B cell (primary cell): ENCODE results near the gene MED16. TPM values are rescaled to one million over a fixed set of nuclear protein-coding genes. Genes with fewer than 3 reads are reported as not detected.

Source experiments
- ATAC-seq: fragments of 200-7000 bp; cut with Tn5 transposase; one replicate; pipeline ENCODE4 v1.10.0; 2021; ENCODE audit warnings: low read depth, mild to moderate bottlenecking, moderate number of reproducible peaks, moderate library complexity
- CTCF ChIA-PET: fragments of 350-600 bp; sonication (Branson Sonifier 250); formaldehyde crosslinking; loops from one replicate; lab custom pipeline; 2021; ENCODE audit warnings: antibody characterized with exemption, inconsistent platforms; lab: Charles Lee
- POLR2A ChIA-PET: fragments of 350-600 bp; sonication (Branson Sonifier 250); formaldehyde crosslinking; loops from one replicate; lab custom pipeline; 2021; ENCODE audit warnings: antibody characterized with exemption; lab: Charles Lee
- DNase-seq: peaks from one replicate; pipeline ENCODE4 v3.0.0; 2013
- H2AFZ ChIP-seq: 2 replicates; pipeline ENCODE4 v1.6.1; 2012; ENCODE audit warnings: mild to moderate bottlenecking, low read depth, low read length; ENCODE audit not compliant: insufficient read depth, poor library complexity, severe bottlenecking
- H3K27ac ChIP-seq, 2 donors: 1 replicate in 1 of 2; 2 replicates in 1 of 2; pipeline ENCODE4 v1.5.1; 2012 to 2013; ENCODE audit warnings: low read length in 2 of 2, mild to moderate bottlenecking in 2 of 2, moderate library complexity in 1 of 2
- H3K27me3 ChIP-seq, 4 experiments: fragments of 200-600 bp in 1 of 4; sonication (generic) in 1 of 4; replicated peaks in 1 of 4; 1 replicate in 2 of 4; 2 replicates in 2 of 4; pipeline versions ENCODE4 v1.6.1 to v1.7.0; 2013 to 2016; ENCODE audit warnings: low read length in 3 of 4, mild to moderate bottlenecking in 2 of 4, mixed read lengths in 1 of 4, moderate library complexity in 1 of 4; ENCODE audit not compliant: insufficient read depth in 4 of 4, control insufficient read depth in 3 of 4; ENCODE audit errors: control extremely low read depth in 1 of 4
- H3K36me3 ChIP-seq, 2 experiments: replicated peaks in 1 of 2; 1 replicate in 1 of 2; 2 replicates in 1 of 2; pipeline versions ENCODE4 v1.6.1 to v1.7.1; 2013; ENCODE audit warnings: low read length in 1 of 2; ENCODE audit not compliant: insufficient read depth in 2 of 2, control insufficient read depth in 1 of 2; ENCODE audit errors: control extremely low read depth in 1 of 2, extremely low read depth in 1 of 2
- H3K4me1 ChIP-seq, 2 donors: fragments of 200-600 bp in 1 of 2; sonication (generic) in 1 of 2; 1 replicate in 1 of 2; 2 replicates in 1 of 2; pipeline versions ENCODE4 v1.5.1 to v1.6.1; 2013 to 2017; ENCODE audit warnings: low read length in 2 of 2; ENCODE audit not compliant: control insufficient read depth in 2 of 2, insufficient read depth in 2 of 2
- H3K4me2 ChIP-seq: replicated peaks from 2 replicates; pipeline ENCODE3; 2012; ENCODE audit warnings: mild to moderate bottlenecking, low read depth, low read length; ENCODE audit not compliant: poor library complexity, severe bottlenecking
- H3K4me3 ChIP-seq, 5 experiments: fragments of 200-600 bp in 1 of 5; sonication (generic) in 1 of 5; 1 replicate in 3 of 5; 2 replicates in 2 of 5; pipeline versions ENCODE4 v1.5.1 to v1.7.0; 2011 to 2016; ENCODE audit warnings: low read length in 4 of 5, mild to moderate bottlenecking in 4 of 5, low read depth in 2 of 5, control low read depth in 1 of 5, moderate library complexity in 1 of 5; ENCODE audit not compliant: insufficient read depth in 1 of 5; ENCODE audit errors: control extremely low read depth in 1 of 5, extremely low read depth in 1 of 5
- H3K79me2 ChIP-seq: fragments of 200-600 bp; sonication (generic); one replicate; pipeline ENCODE4 v1.6.0; 2016; ENCODE audit warnings: low read length; ENCODE audit not compliant: control insufficient read depth, insufficient read depth
- H3K9ac ChIP-seq: fragments of 200-600 bp; sonication (generic); 2 replicates; pipeline ENCODE4 v1.6.1; 2017; ENCODE audit warnings: mild to moderate bottlenecking, low read length, moderate library complexity
- H3K9me3 ChIP-seq, 3 donors: one replicate each; pipeline versions ENCODE4 v1.6.1 to v1.7.1; 2013; ENCODE audit warnings: low read length in 2 of 3; ENCODE audit not compliant: control insufficient read depth in 2 of 3, insufficient read depth in 1 of 3; ENCODE audit errors: control extremely low read depth in 1 of 3
- H4K20me1 ChIP-seq: 2 replicates; pipeline ENCODE4 v1.6.0; 2012; ENCODE audit warnings: mild to moderate bottlenecking, low read length; ENCODE audit not compliant: insufficient read depth, control insufficient read depth, poor library complexity, severe bottlenecking
- H3K27ac Mint-ChIP-seq: one replicate; pipeline ENCODE4 v1.8.0; 2021; ENCODE audit warnings: mixed read lengths
- H3K27me3 Mint-ChIP-seq: one replicate; pipeline ENCODE4 v1.8.0; 2021; ENCODE audit warnings: mixed read lengths
- H3K4me1 Mint-ChIP-seq: one replicate; pipeline ENCODE4 v1.8.0; 2021; ENCODE audit warnings: mixed read lengths
- H3K4me3 Mint-ChIP-seq: one replicate; pipeline ENCODE4 v1.8.0; 2021; ENCODE audit warnings: mixed read lengths
- H3K9me3 Mint-ChIP-seq: one replicate; pipeline ENCODE4 v1.8.0; 2022; ENCODE audit warnings: mixed read lengths; ENCODE audit not compliant: insufficient read depth
- CTCF ChIP-seq: fragments of 200-600 bp; IDR thresholded peaks from one replicate; pipeline ENCODE4 v1.8.0; 2022; ENCODE audit warnings: antibody characterized with exemption, mild to moderate bottlenecking
- EZH2 ChIP-seq: IDR thresholded peaks from 2 replicates; pipeline ENCODE4 v1.6.1; 2012; ENCODE audit warnings: borderline replicate concordance, low read depth, mild to moderate bottlenecking, moderate library complexity, low read length; ENCODE audit not compliant: insufficient read depth, poor library complexity, severe bottlenecking
- WGBS: methylation state at CpG from one replicate; pipeline ENCODE4 v1.1.5; 2013; ENCODE audit warnings: missing lambda C conversion rate; ENCODE audit not compliant: insufficient coverage; 5-methylcytosine and 5-hydroxymethylcytosine counted together
- intact Hi-C: fragments of 100-400 bp; cut with micrococcal nuclease; formaldehyde crosslinking; loops from one replicate; pipeline ENCODE4 v1.10.0; 2022
- polyA plus RNA-seq: library from polyadenylated mRNA; depleted of rRNA; stranded (reverse); fragments of >200 nt; gene quantifications from 2 replicates; pipeline ENCODE4 v1.2.3, GENCODE V29; 2012
- total RNA-seq, 2 donors: library from RNA; stranded (reverse); fragments of 120-200 nt in 1 of 2; gene quantifications; 1 replicate in 1 of 2; 2 replicates in 1 of 2; pipeline versions ENCODE4 v1.2.3 to v1.2.4, GENCODE V29; 2013 to 2022

The MED16 gene
- total and polyA plus RNA-seq, 2 donors (not counting 1 experiment from before 2014, with no cell fraction given), result 85.0 to 85.3 TPM

DNA sequence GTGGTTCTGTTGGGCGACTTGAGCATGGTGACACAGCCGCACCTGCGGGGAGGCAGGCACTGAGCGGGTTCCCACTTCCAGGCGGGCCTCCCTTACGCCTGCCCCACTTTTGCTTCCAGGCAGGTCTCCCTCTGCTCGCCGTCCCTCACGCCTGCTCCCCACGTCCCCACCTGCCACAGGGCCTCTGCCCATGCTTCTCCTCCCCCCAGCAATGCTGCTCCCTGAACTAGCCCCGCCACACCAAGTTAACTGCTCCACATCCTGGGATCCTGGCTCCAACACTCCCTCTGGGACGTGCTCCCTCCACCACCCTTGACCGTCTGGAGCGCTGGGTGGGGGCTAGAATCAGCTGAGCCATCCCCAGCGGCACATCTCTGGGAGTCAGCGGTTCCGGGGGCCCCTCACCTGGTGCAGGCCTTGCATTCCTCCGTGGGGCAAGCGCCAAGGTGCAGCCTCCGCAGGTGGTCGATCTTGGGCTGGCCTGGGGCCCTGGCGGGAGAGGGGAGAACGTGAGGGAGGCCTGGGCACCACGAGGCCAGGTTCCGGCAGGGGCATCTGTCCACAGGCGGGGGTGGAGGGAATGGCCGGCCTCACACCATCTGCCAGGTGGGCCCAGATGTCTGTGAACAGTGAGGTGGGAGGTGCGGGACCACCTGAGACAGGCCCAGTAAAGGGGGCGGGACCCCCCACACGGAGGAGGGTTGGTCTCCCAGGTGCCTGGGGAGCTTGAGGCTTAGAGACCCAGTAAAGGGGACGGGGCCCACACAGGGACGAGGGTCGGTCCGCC is 24.3 kb downstream of the MED16 start:
- no peak overlapping the region for H3K27ac Mint-ChIP-seq
- CTCF ChIA-PET, result no interaction called here
- DNase-seq (no peak), ATAC-seq (no peak)
- H2AFZ ChIP-seq, result no peak overlapping the region
- 94% methylated on average over 32 of the region's 34 CpGs for WGBS
- peaks cover 13 to 27% of the 10 kb centered on the region in 2 donors for H3K4me1 ChIP-seq
- peaks cover 0 to 17% of the 10 kb centered on the region in 2 experiments for H3K36me3 ChIP-seq
- H3K9me3 ChIP-seq, result peaks cover 0 to 2% (median 0%) of the 10 kb centered on the region in 3 donors
- no peaks in the 10 kb centered on the region for H3K9me3 Mint-ChIP-seq
- intact Hi-C loops, result no loop called here
- no peak overlapping the region for H3K4me2 ChIP-seq
- no peaks in the 10 kb centered on the region for H3K27me3 ChIP-seq
- H4K20me1 ChIP-seq, result peaks cover 4% of the 10 kb centered on the region
- H3K4me1 Mint-ChIP-seq, result peaks cover 15% of the 10 kb centered on the region
- POLR2A ChIA-PET, result no interaction called here
- no peak overlapping the region for H3K4me3 ChIP-seq
- no peak overlapping the region for H3K9ac ChIP-seq
- H3K27me3 Mint-ChIP-seq, result no peaks in the 10 kb centered on the region
- TF ChIP-seq CTCF, result no peak
- TF ChIP-seq EZH2, result no peak
- H3K4me3 Mint-ChIP-seq, result no peak overlapping the region
- no peaks in the 10 kb centered on the region for H3K79me2 ChIP-seq
- H3K27ac ChIP-seq, result no peak overlapping the region

GRCh38 chr19:867855-868457 is 25.0 kb downstream of the MED16 start:
- ATAC-seq (no peak), DNase-seq (no peak)
- intact Hi-C loops, result no loop called here
- no peak overlapping the region for H3K9ac ChIP-seq
- peaks cover 0 to 4% (median 0%) of the 10 kb centered on the region in 4 experiments for H3K27me3 ChIP-seq
- no peak overlapping the region for H3K4me3 Mint-ChIP-seq
- peaks cover 19% of the 10 kb centered on the region for H3K4me1 Mint-ChIP-seq
- no peaks in the 10 kb centered on the region for H3K79me2 ChIP-seq
- no peaks in the 10 kb centered on the region for H3K9me3 Mint-ChIP-seq
- 97% methylated on average over 39 of the region's 39 CpGs for WGBS
- no peak overlapping the region for H3K27ac Mint-ChIP-seq
- H3K4me2 ChIP-seq, result no peak overlapping the region
- no peak overlapping the region for H3K4me3 ChIP-seq
- peaks cover 20 to 29% of the 10 kb centered on the region in 2 donors for H3K4me1 ChIP-seq
- H2AFZ ChIP-seq, result no peak overlapping the region
- TF ChIP-seq CTCF (no peak), EZH2 (no peak)
- no peak overlapping the region for H3K27ac ChIP-seq
- H4K20me1 ChIP-seq, result no peaks in the 10 kb centered on the region
- no peaks in the 10 kb centered on the region for H3K27me3 Mint-ChIP-seq
- peaks cover 0 to 17% of the 10 kb centered on the region in 2 experiments for H3K36me3 ChIP-seq
- ChIA-PET CTCF (no interaction called here), POLR2A (no interaction called here)
- peaks cover 0 to 8% (median 0%) of the 10 kb centered on the region in 3 donors for H3K9me3 ChIP-seq
